Spleen (tissue), 11 donors: ENCODE data around the gene RAB3IL1. TPM values are rescaled to one million over a fixed set of nuclear protein-coding genes. Genes with fewer than 3 reads are reported as not detected.

Source experiments
- DNase-seq: peaks from one replicate; pipeline ENCODE4 v3.0.0-alpha.2; 2020
- H3K27ac ChIP-seq, 8 donors: fragments of 200-600 bp; sonication (generic) in 7 of 8; 1 replicate in 4 of 8; 2 replicates in 4 of 8; pipeline versions ENCODE4 v1.5.0 to v1.8.0; 2016 to 2021; ENCODE audit warnings: inconsistent platforms in 4 of 8, mild to moderate bottlenecking in 4 of 8, moderate library complexity in 1 of 8
- H3K27me3 ChIP-seq, 7 donors: fragments of 200-600 bp; sonication (generic) in 6 of 7; replicated peaks in 1 of 7; 1 replicate in 4 of 7; 2 replicates in 3 of 7; pipeline versions ENCODE4 v1.5.0 to v1.8.0; 2016 to 2021; ENCODE audit warnings: inconsistent platforms in 3 of 7, mild to moderate bottlenecking in 1 of 7
- H3K36me3 ChIP-seq, 6 donors: fragments of 200-600 bp; sonication (generic) in 5 of 6; 1 replicate in 4 of 6; 2 replicates in 2 of 6; pipeline versions ENCODE4 v1.5.0 to v1.8.0; 2016 to 2021; ENCODE audit warnings: inconsistent platforms in 2 of 6
- H3K4me1 ChIP-seq, 6 donors: fragments of 200-600 bp; sonication (generic) in 5 of 6; 1 replicate in 3 of 6; 2 replicates in 3 of 6; pipeline versions ENCODE4 v1.5.0 to v1.8.0; 2016 to 2021; ENCODE audit warnings: inconsistent platforms in 3 of 6
- H3K4me3 ChIP-seq, 8 donors: fragments of 200-600 bp; sonication (generic) in 7 of 8; 1 replicate in 4 of 8; 2 replicates in 4 of 8; pipeline versions ENCODE4 v1.5.0 to v1.8.0; 2016 to 2021; ENCODE audit warnings: inconsistent platforms in 4 of 8, mild to moderate bottlenecking in 4 of 8, moderate library complexity in 2 of 8
- H3K9me3 ChIP-seq, 8 donors: fragments of 200-600 bp; sonication (generic) in 7 of 8; 1 replicate in 4 of 8; 2 replicates in 4 of 8; pipeline versions ENCODE4 v1.5.0 to v1.8.0; 2016 to 2021; ENCODE audit warnings: inconsistent platforms in 4 of 8
- CTCF ChIP-seq, 11 experiments: fragments of 200-600 bp in 7 of 11; fragments of 450-650 bp in 4 of 11; sonication (generic) in 4 of 11; IDR thresholded peaks in 8 of 11; conservative IDR thresholded peaks in 3 of 11; 1 replicate in 7 of 11; 2 replicates in 4 of 11; pipeline versions ENCODE4 v1.4.0 to v1.8.0; 2016 to 2021; ENCODE audit warnings: antibody characterized with exemption in 11 of 11, inconsistent platforms in 4 of 11, mild to moderate bottlenecking in 1 of 11
- POLR2A ChIP-seq, 3 donors: fragments of 450-650 bp; IDR thresholded peaks; one replicate each; pipeline ENCODE4 v1.5.1; 2017; ENCODE audit warnings: antibody characterized with exemption in 3 of 3, mild to moderate bottlenecking in 1 of 3
- POLR2AphosphoS5 ChIP-seq, 3 donors: sonication (generic); formaldehyde crosslinking; IDR thresholded peaks; one replicate each; pipeline ENCODE4 v1.5.1; 2017; ENCODE audit warnings: antibody characterized with exemption in 3 of 3
- WGBS, 5 donors: extraction: QIAGEN DNeasy Blood & Tissue Kit in 3 of 5; methylation state at CpG; one replicate each; pipeline versions ENCODE4 v1.1.5 to v1.1.7; 2013 to 2018; 5-methylcytosine and 5-hydroxymethylcytosine counted together
- intact Hi-C: fragments of 100-400 bp; cut with DNase I; formaldehyde crosslinking; loops from one replicate; pipeline ENCODE4 v1.15.0; 2023; ENCODE audit warnings: low total_unique reads
- polyA plus RNA-seq, 3 donors: library from polyadenylated mRNA; stranded (reverse); fragments of 200-250 nt; gene quantifications; one replicate each; pipeline ENCODE4 v1.2.1, GENCODE V29; 2013
- total RNA-seq, 7 donors: library from RNA; depleted of rRNA in 3 of 7; stranded (reverse); fragments of >200 nt in 3 of 7; fragmentation: NEBNext Ultra II Directional in 4 of 7; extraction: Animal tissue kit (Norgen Biotek cat#: 25700) in 4 of 7; gene quantifications; one replicate each; pipeline versions ENCODE4 v1.1.0 to v1.2.1, GENCODE V29; 2016 to 2021
- donor health status: healthy with polysubstance abuse.
- donor health status: DM: no; HTN: no; CAD: no; lungs with moderate emphysema.
- donor health status: DM: no; HTN: no; CAD: no.
- donor health status: Bipolar disorder and iron deficiency.
- donor health status: healthy.
- donor health status: DM: no; HTN: no; CAD: no.
- donor health status: DM: yes; HTN: yes; CAD: no.

RAB3IL1 gene
- total and polyA plus RNA-seq, 10 donors, result 6.5 to 57.1 (median 34.6) TPM

DNA sequence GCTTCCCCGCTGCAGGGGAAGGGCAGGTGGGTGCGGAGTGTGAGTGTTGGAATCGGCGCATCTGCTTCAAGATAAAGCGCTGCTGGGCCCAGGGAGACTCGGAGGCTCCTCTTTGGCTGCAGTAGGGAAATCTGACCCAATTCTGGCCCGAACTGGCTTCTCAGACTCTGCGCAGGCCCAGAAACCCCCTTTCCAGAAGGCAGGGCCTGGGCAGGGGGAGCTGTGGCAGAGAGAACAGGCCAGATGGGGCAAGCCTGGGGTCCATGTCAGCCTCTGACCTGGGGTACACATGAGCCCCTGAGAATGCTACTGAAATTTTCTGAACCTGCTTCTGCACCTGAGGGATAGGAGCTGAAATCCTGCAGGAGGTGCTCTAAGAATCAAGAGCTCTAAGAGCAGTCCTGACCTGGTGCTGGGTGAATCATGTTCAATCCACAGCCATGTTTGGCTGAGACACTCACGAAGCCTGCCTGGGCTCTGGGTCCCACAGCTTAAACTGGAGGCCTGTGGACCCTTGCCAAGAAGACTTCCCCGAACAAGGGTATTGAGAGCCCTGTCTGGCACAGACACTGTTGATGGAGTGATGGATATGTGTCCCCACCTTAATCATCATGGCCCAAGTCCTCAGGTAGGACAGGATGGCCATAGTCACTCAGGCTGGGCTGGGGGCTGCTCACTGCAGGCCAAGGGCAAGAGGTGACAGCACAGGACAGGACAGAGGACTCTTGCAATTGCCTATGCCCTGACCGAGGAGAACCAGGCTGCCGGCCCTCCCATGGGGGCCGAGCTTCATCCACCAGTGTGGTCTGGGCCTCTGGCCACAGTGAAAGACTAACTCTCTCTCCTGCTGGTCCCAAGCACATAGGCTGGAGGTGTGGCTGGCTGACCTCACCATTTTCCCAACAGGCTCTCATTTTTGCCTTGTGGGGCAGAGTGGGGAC is 6.9 kb downstream of the RAB3IL1 start:
- Histone ChIP-seq H3K36me3 (peaks cover 0 to 30% (median 10%) of the 10 kb centered on the region in 6 donors), H3K4me3 (no peak overlapping the region), H3K4me1 (peaks cover 0 to 64% (median 37%) of the 10 kb centered on the region in 6 donors), H3K27me3 (peaks cover 0 to 7% (median 0%) of the 10 kb centered on the region in 7 donors), H3K9me3 (no peaks in the 10 kb centered on the region), H3K27ac (peak overlapping the region in 4 of 8 donors; percentile 35 to 73 (median 58))
- TF ChIP-seq CTCF (IDR thresholded peaks at IDR 0.05 in 8 of 11, conservative IDR thresholded peaks at IDR 0.05 in 3 of 11) (no peak), POLR2A (IDR thresholded peaks at IDR 0.05) (no peak), POLR2AphosphoS5 (IDR thresholded peaks at IDR 0.05) (no peak)
- intact Hi-C loops, result no loop called here
- peak; percentile 63 for DNase-seq
- WGBS, 5 donors, result 85 to 93% (median 88%) methylated on average over 12 to 13 of the region's 13 CpGs

GRCh38 chr11:61908730-61909316 is 8.5 kb downstream of the RAB3IL1 start:
- intact Hi-C loops, result no loop called here
- H3K9me3 ChIP-seq, result no peaks in the 10 kb centered on the region
- H3K27me3 ChIP-seq, result peaks cover 0 to 8% (median 0%) of the 10 kb centered on the region in 7 donors
- H3K27ac ChIP-seq, result peak overlapping the region in 5 of 8 donors; percentile 22 to 73 (median 44)
- TF ChIP-seq POLR2AphosphoS5 (IDR thresholded peaks at IDR 0.05) (peak; percentile 38 to 65 (median 50)), CTCF (IDR thresholded peaks at IDR 0.05 in 8 of 11, conservative IDR thresholded peaks at IDR 0.05 in 3 of 11) (no peak)
- no peak overlapping the region for H3K4me3 ChIP-seq
- peak; percentile 81 for DNase-seq
- 46 to 73% (median 59%) methylated on average over 10 of the region's 10 CpGs for WGBS, 5 donors
- H3K4me1 ChIP-seq, result peaks cover 0 to 53% (median 36%) of the 10 kb centered on the region in 6 donors
- peaks cover 0 to 46% (median 10%) of the 10 kb centered on the region in 6 donors for H3K36me3 ChIP-seq

- peaks cover 0 to 46% (median 32%) of the 10 kb centered on the region in 6 donors for H3K4me1 ChIP-seq
- TF ChIP-seq POLR2AphosphoS5 (IDR thresholded peaks at IDR 0.05) (no peak), POLR2A (IDR thresholded peaks at IDR 0.05) (no peak), CTCF (IDR thresholded peaks at IDR 0.05 in 8 of 11, conservative IDR thresholded peaks at IDR 0.05 in 3 of 11) (no peak)
- H3K36me3 ChIP-seq, result peaks cover 0 to 52% (median 10%) of the 10 kb centered on the region in 6 donors
- 88 to 94% (median 91%) methylated on average over 13 to 21 of the region's 21 CpGs for WGBS, 5 donors
- no peaks in the 10 kb centered on the region for H3K9me3 ChIP-seq
- H3K27me3 ChIP-seq, result peaks cover 0 to 8% (median 0%) of the 10 kb centered on the region in 7 donors
- intact Hi-C loops, result no loop called here
- no peak for DNase-seq
- no peak overlapping the region for H3K4me3 ChIP-seq
- peak overlapping the region in 4 of 8 donors; percentile 22 to 73 (median 52) for H3K27ac ChIP-seq
Observed at GRCh38 chr11:61907871-61908729, 9.3 kb downstream of the RAB3IL1 start.
